GM19035 (cell line): Measurements from ENCODE around the gene EFNA1.
"Not testable (repeated sequence)": the region's sequence is repeated elsewhere in the genome, so short reads cannot be mapped to it uniquely, and the experiment has no call there.

Experiments used
- ATAC-seq: cut with Tn5 transposase; IDR thresholded peaks from one replicate; pipeline ENCODE4 v1.9.1; 2021; ENCODE audit not compliant: unreplicated experiment

Gene EFNA1

GRCh38 chr1:155092131-155092530, 35.5 kb upstream of the EFNA1 start:
- ATAC-seq: no peak

- no peak for ATAC-seq
Observed at GRCh38 chr1:155092641-155093040, 35.0 kb upstream of the EFNA1 start.

- no peak for ATAC-seq
Observed at GRCh38 chr1:155093911-155094621, 33.6 kb upstream of the EFNA1 start.

- no peak for ATAC-seq
Observed at GRCh38 chr1:155094622-155094948, 33.1 kb upstream of the EFNA1 start.

- ATAC-seq: no peak
Observed at GRCh38 chr1:155099331-155099730, 28.3 kb upstream of the EFNA1 start.

- ATAC-seq: no peak
Observed at GRCh38 chr1:155103325-155103724, 24.4 kb upstream of the EFNA1 start.

GRCh38 chr1:155104605-155105534, 22.8 kb upstream of the EFNA1 start:
- no peak for ATAC-seq

GRCh38 chr1:155105604-155106011, 22.1 kb upstream of the EFNA1 start:
- no peak for ATAC-seq

- ATAC-seq: no peak
Observed at GRCh38 chr1:155106862-155107261, 20.8 kb upstream of the EFNA1 start.

GRCh38 chr1:155107309-155108264, 20.1 kb upstream of the EFNA1 start:
- ATAC-seq: no peak

- ATAC-seq: no peak
Observed at GRCh38 chr1:155108296-155108695, 19.4 kb upstream of the EFNA1 start.

- ATAC-seq: no peak
Observed at GRCh38 chr1:155110381-155110780, 17.3 kb upstream of the EFNA1 start.

- no peak for ATAC-seq
Observed at GRCh38 chr1:155110826-155111225, 16.9 kb upstream of the EFNA1 start.

- no peak for ATAC-seq
Observed at GRCh38 chr1:155113450-155113980, 14.2 kb upstream of the EFNA1 start.

GRCh38 chr1:155116113-155116764, 11.4 kb upstream of the EFNA1 start:
- no peak for ATAC-seq

GRCh38 chr1:155117610-155118009, 10.1 kb upstream of the EFNA1 start:
- no peak for ATAC-seq

- not testable (repeated sequence) for ATAC-seq
Observed at GRCh38 chr1:155118090-155118489, 9.6 kb upstream of the EFNA1 start.

GRCh38 chr1:155120253-155120652, 7.4 kb upstream of the EFNA1 start:
- ATAC-seq: no peak

GRCh38 chr1:155121249-155121648, 6.4 kb upstream of the EFNA1 start:
- ATAC-seq: no peak

GRCh38 chr1:155122308-155122707, 5.4 kb upstream of the EFNA1 start:
- no peak for ATAC-seq
